Adrenal gland (tissue), 12 donors: ENCODE measurements around the gene LMO7. TPM values are rescaled to one million over a fixed set of nuclear protein-coding genes. Genes with fewer than 3 reads are reported as not detected.

Experiments
- DNase-seq, 7 donors: peaks; one replicate each; pipeline ENCODE4 v3.0.0-alpha.2; 2019 to 2020
- H3K27ac ChIP-seq, 5 donors: fragments of 200-600 bp; sonication (generic) in 4 of 5; 1 replicate in 3 of 5; 2 replicates in 2 of 5; pipeline versions ENCODE4 v1.5.1 to v1.8.0; 2016 to 2020; ENCODE audit warnings: mild to moderate bottlenecking in 1 of 5
- H3K27me3 ChIP-seq: fragments of 200-600 bp; 2 replicates; pipeline ENCODE4 v1.8.0; 2021
- H3K36me3 ChIP-seq, 2 donors: fragments of 200-600 bp; replicated peaks in 1 of 2; 1 replicate in 1 of 2; 2 replicates in 1 of 2; pipeline versions ENCODE4 v1.5.1 to v1.8.0; 2018 to 2022
- H3K4me1 ChIP-seq, 2 donors: fragments of 200-600 bp; replicated peaks in 1 of 2; 1 replicate in 1 of 2; 2 replicates in 1 of 2; pipeline versions ENCODE4 v1.5.1 to v1.8.0; 2018 to 2021
- H3K4me3 ChIP-seq, 4 donors: fragments of 200-600 bp; sonication (generic) in 3 of 4; one replicate each; pipeline ENCODE4 v1.5.1; 2016 to 2018
- H3K9me3 ChIP-seq, 3 donors: fragments of 200-600 bp; sonication (generic) in 1 of 3; replicated peaks in 1 of 3; 1 replicate in 2 of 3; 2 replicates in 1 of 3; pipeline versions ENCODE4 v1.5.1 to v1.8.0; 2016 to 2021
- CTCF ChIP-seq, 6 experiments: fragments of 450-650 bp in 4 of 6; fragments of 200-600 bp in 2 of 6; sonication (generic) in 1 of 6; IDR thresholded peaks; 1 replicate in 5 of 6; 2 replicates in 1 of 6; pipeline versions ENCODE4 v1.5.1 to v1.8.0; 2016 to 2021; ENCODE audit warnings: antibody characterized with exemption in 6 of 6, mild to moderate bottlenecking in 2 of 6, moderate library complexity in 1 of 6
- POLR2A ChIP-seq, 2 donors: fragments of 450-650 bp; IDR thresholded peaks; one replicate each; pipeline ENCODE4 v1.6.1; 2017; ENCODE audit warnings: antibody characterized with exemption in 2 of 2, mild to moderate bottlenecking in 2 of 2, moderate library complexity in 1 of 2
- WGBS, 4 donors: extraction: QIAGEN DNeasy Blood & Tissue Kit in 2 of 4; methylation state at CpG; one replicate each; pipeline versions ENCODE4 v1.1.5 to v1.1.7; 2013 to 2017; 5-methylcytosine and 5-hydroxymethylcytosine counted together
- intact Hi-C, 2 donors: fragments of 100-400 bp; cut with DNase I; formaldehyde crosslinking; loops; one replicate each; pipeline versions ENCODE4 v1.14.1 to v1.15.0; 2022 to 2023
- polyA plus RNA-seq, 3 donors: library from polyadenylated mRNA; stranded (reverse); fragments of 200-250 nt in 2 of 3; fragments of 350-450 nt in 1 of 3; fragmentation: Illumina TruSeq in 1 of 3; extraction: RNeasy Lipid Tissue Mini Kit (QIAGEN cat#74804) in 1 of 3; gene quantifications; one replicate each; pipeline ENCODE4 v1.2.3, GENCODE V29; 2013 to 2014
- total RNA-seq, 9 donors: library from RNA; depleted of rRNA in 4 of 9; stranded (reverse); fragments of >200 nt in 4 of 9; fragments of 120-200 nt in 1 of 9; fragmentation: NEBNext Ultra II Directional in 1 of 9; extraction: Animal tissue kit (Norgen Biotek cat#: 25700) in 1 of 9; gene quantifications; one replicate each; pipeline versions ENCODE4 v1.1.0 to v1.2.4, GENCODE V29; 2013 to 2023
- donor health status: healthy with polysubstance abuse.
- donor health status: Bipolar disorder and iron deficiency.
- donor health status: DM: yes; HTN: yes; CAD: no.
- donor health status: DM: no; HTN: no; CAD: no.
- donor health status: DM: no; HTN: no; CAD: no.
- donor health status: DM: yes; HTN: yes; CAD: no.

The LMO7 gene
- total and polyA plus RNA-seq, 12 donors: 7.4 to 39.7 (median 11.4) TPM

- intact Hi-C loops: no loop called here
- H3K36me3 ChIP-seq: no peaks in the 10 kb centered on the region
Observed at GRCh38 chr13:75831389-75831788, 195.3 kb downstream of the LMO7 start.

GRCh38 chr13:75832812-75833211 lies 196.7 kb downstream of the LMO7 start:
- H3K36me3 ChIP-seq: no peaks in the 10 kb centered on the region
- H3K27ac ChIP-seq: no peak overlapping the region
- no peaks in the 10 kb centered on the region for H3K9me3 ChIP-seq
- H3K4me3 ChIP-seq: no peak overlapping the region
- no peaks in the 10 kb centered on the region for H3K4me1 ChIP-seq
- H3K27me3 ChIP-seq: no peaks in the 10 kb centered on the region
- no peak for DNase-seq
- intact Hi-C loops: no loop called here
- WGBS, 4 donors: 95 to 98% (median 96%) methylated on average over 5 of the region's 5 CpGs
- TF ChIP-seq POLR2A (IDR thresholded peaks at IDR 0.05) (no peak), CTCF (IDR thresholded peaks at IDR 0.05) (no peak)

More at GRCh38 chr13:75831389-75831788, 195.3 kb downstream of the LMO7 start:
- no peak overlapping the region for H3K27ac ChIP-seq
- H3K4me1 ChIP-seq: no peaks in the 10 kb centered on the region
- H3K27me3 ChIP-seq: no peaks in the 10 kb centered on the region
- H3K9me3 ChIP-seq: no peaks in the 10 kb centered on the region
- no peak overlapping the region for H3K4me3 ChIP-seq
- TF ChIP-seq POLR2A (IDR thresholded peaks at IDR 0.05) (no peak), CTCF (IDR thresholded peaks at IDR 0.05) (no peak)
- no peak for DNase-seq

DNA sequence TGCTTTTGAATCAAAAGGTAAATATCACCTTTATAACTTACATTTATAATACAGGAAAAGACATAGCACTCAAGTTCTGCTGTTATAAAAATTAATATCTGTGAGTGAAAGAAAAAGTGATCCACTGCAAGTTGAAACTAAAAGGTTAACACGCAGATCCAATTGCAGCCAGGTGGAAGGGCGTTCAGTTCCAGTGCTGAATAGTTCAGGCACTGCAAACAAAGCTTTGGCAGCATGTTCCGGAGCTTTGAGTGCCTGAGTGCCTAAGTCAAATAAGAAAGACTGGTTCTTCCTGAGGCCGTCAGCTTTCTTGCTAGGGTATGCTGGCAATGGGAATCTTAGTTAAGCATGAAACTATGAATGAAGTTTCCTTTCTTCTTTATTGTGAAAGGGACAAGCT lies 200.3 kb downstream of the LMO7 start:
- WGBS, 4 donors: 93 to 99% (median 94%) methylated on average over 4 of the region's 4 CpGs
- no peak for TF ChIP-seq CTCF (IDR thresholded peaks at IDR 0.05)
- no peak for TF ChIP-seq POLR2A (IDR thresholded peaks at IDR 0.05)
- Histone ChIP-seq H3K9me3 (no peaks in the 10 kb centered on the region), H3K4me1 (no peaks in the 10 kb centered on the region), H3K4me3 (no peak overlapping the region), H3K27ac (no peak overlapping the region), H3K36me3 (no peaks in the 10 kb centered on the region), H3K27me3 (no peaks in the 10 kb centered on the region)
- intact Hi-C loops: no loop called here
- no peak for DNase-seq

- Histone ChIP-seq H3K9me3 (no peaks in the 10 kb centered on the region), H3K4me3 (no peak overlapping the region), H3K4me1 (no peaks in the 10 kb centered on the region), H3K27ac (no peak overlapping the region), H3K27me3 (no peaks in the 10 kb centered on the region), H3K36me3 (peaks cover 0 to 9% of the 10 kb centered on the region in 2 donors)
- intact Hi-C loops: no loop called here
- DNase-seq: no peak
- no peak for TF ChIP-seq CTCF (IDR thresholded peaks at IDR 0.05)
- no peak for TF ChIP-seq POLR2A (IDR thresholded peaks at IDR 0.05)
- WGBS, 4 donors: 82 to 91% (median 89%) methylated on average over 6 of the region's 6 CpGs
Observed at GRCh38 chr13:75838366-75839005, 202.4 kb downstream of the LMO7 start.
